Fibroblast of skin of left quadriceps (primary cell): Measurements from ENCODE around the gene YPEL3.

Experiments
- DNase-seq, 2 experiments: peaks; one replicate each; pipeline ENCODE4 v3.0.0-alpha.2; 2013; ENCODE audit warnings: low read depth in 2 of 2

The YPEL3 gene

GRCh38 chr16:30090610-30091331, 5.2 kb downstream of the YPEL3 start:
- DNase-seq, result no peak

DNA sequence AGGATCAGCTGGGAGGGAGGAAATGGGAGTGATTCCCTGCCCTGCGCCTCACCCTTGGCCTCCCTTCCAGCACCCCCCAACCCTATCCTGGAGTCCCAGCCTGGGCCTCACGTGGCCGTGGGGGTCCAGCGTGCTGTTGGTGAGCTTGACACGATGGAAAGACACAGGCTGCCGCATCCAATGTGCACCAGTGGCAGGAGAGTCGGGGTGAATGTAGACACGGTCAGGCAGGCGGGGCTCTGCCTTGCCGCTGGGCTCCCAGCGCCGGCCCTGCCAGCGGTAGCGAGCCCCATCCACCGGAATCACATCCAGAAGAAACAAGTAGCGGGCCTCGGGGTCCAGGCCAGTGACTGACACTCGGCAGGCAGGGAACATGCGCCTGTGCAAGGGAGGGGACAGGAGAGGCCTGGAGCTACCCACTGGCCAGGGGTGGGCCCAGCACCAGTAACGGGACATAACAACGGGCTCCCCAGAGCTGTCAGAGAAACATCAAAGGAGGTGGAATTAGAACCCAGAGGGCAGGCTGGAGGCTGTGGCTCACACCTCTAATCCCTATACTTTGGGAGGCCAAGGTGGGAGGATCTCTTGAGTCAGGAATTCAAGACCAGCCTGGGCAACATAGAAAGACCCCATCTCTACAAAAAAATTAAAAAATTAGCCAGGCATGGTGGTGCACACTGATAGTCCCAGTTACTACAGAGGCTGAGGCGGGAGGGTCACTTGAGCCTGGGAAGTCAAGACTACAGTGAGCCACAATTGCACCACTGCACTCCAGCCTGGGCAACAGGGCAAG, 7.0 kb downstream of the YPEL3 start:
- DNase-seq, result no peak

DNA sequence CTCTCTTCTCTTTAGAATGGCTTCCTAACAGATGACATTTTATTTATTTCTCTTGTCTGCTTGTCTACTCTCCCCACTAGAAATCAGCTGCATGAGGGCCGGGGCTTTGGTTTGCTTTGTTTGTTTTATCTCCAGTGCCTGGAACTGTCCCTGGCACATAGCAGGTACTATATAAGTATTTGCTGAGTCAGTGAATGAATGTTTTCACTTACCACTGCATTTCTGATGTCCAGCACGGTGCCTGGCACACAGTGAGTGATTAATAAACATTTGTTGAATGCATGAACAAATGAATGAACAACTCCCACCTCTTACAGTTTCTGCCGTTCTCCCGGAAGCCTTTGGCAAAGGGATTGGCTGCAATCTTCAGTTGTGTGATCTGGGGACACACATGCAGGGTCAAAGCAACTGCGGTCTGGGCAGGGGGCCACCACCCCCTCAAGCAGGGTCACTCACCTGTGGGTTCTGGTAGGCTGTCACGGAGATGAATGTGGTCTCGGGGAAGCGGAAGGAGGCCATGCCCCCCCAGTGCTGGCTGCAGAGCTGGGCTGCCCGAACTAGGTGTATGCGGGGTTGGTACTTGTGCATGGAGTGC, 7.7 kb downstream of the YPEL3 start:
- no peak for DNase-seq

GRCh38 chr16:30087181-30087898, 8.7 kb downstream of the YPEL3 start:
- no peak for DNase-seq

- no peak for DNase-seq
These were observed 9.5 kb downstream of the YPEL3 start for GRCh38 chr16:30086291-30087140.

DNA sequence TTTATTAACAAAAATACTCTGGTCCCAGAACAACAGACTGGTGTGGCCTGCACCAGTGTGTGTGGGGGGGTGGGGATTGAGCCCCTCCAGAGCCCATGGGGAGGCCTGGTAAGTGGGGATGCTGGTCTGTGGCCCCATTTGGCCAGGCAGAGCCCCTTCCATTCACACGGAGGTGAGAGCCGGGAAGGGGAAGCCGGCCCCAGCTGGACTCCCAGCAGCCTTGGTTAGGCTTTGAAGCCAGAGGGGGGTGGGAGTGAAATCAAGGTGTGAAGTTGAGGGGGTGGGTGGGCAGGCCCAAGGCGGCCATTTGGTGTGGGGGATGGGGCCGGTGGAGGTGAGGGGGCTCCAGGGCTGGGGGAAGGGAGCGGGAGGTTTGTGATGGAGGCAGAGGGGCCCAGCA, 10.2 kb downstream of the YPEL3 start:
- no peak for DNase-seq

- DNase-seq, result no peak
These were observed 10.8 kb downstream of the YPEL3 start for GRCh38 chr16:30085247-30085646.

- no peak for DNase-seq
These were observed 11.2 kb downstream of the YPEL3 start for GRCh38 chr16:30084816-30085159.

GRCh38 chr16:30084096-30084815, 11.8 kb downstream of the YPEL3 start:
- no peak for DNase-seq

- DNase-seq, result no peak
These were observed 12.6 kb downstream of the YPEL3 start for GRCh38 chr16:30083216-30084055.

GRCh38 chr16:30082545-30083090, 13.4 kb downstream of the YPEL3 start:
- DNase-seq, result no peak

- no peak for DNase-seq
These were observed 16.5 kb downstream of the YPEL3 start for GRCh38 chr16:30079480-30079879.

DNA sequence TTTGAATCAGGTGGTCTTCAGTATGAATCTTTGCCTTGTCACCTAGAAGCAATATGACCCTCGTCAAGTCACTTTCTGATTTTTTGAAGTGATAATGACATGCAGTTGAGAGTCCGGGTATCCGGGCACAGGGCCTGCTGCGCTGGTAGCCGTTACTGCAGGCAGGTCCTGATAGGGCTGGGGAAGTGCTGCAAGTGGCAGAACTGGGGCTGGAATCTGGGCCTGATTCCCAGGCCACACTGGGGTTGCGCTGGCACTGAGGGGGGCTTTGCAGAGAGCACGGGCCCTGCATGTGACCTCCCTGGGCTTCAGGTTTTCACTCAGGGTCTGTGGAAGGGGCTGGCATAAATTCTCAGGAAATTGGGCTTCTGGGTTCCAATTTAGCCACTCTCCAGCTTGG, 17.3 kb downstream of the YPEL3 start:
- DNase-seq, result no peak

- no peak for DNase-seq
These were observed 18.4 kb downstream of the YPEL3 start for GRCh38 chr16:30077656-30078055.

GRCh38 chr16:30076276-30076791, 19.7 kb downstream of the YPEL3 start:
- no peak for DNase-seq

GRCh38 chr16:30075503-30076275, 20.3 kb downstream of the YPEL3 start, which contains the start of gene PPP4C:
Gene PPP4C, plus strand, starts transcription at chr16:30075994. Its CDS starts 384 bp downstream, at chr16:30076378.
- peak; percentile 64 to 71 for DNase-seq

GRCh38 chr16:30070490-30070889, 25.5 kb downstream of the YPEL3 start:
- DNase-seq, result no peak
